LoVo (cell line): ENCODE data around the gene RASD2.
"Not testable (repeated sequence)": the region's sequence is repeated elsewhere in the genome, so short reads cannot be mapped to it uniquely, and the experiment has no call there.

Experiments used
- DNase-seq: peaks from one replicate; pipeline ENCODE4 v3.0.0-alpha.2; 2016; ENCODE audit warnings: low spot score

The RASD2 gene, protein sequence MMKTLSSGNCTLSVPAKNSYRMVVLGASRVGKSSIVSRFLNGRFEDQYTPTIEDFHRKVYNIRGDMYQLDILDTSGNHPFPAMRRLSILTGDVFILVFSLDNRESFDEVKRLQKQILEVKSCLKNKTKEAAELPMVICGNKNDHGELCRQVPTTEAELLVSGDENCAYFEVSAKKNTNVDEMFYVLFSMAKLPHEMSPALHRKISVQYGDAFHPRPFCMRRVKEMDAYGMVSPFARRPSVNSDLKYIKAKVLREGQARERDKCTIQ

DNA sequence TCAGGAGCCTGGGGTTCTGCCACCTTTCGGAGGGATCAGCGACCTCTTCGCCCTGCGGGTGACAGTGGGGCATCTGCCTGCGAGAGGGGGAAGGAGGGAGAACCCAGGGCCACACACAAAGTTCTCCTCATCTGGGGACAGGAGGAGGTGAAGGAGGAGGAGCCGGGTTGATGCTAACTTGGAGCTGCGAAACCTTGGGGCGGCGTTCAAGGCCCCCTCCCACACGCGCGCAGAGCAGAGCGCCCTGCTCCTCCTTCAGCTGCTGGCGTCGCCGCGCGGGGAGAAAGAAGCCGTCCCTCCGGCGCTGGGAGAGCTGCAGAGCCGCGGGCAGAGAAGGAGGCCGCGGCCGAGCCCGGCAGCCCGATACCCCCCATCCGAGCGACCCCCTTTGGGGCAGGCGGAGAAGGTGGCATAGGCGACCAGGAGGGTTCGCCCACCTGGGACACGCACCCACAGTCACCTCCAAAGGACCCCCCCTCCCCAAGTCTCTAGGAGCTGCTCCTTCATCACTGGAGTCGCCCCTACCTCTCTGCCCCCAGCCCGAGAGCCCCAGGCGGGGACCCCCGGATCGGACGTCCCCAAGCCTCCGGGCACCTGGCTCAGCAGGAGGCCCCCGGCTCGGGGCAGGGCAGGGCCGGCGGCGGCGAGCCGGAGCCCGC is at the start of gene RASD2:
TSS of gene RASD2 (plus strand) at position 237 of the 659 bp plus-strand sequence. CDS start 5,979 bp downstream, outside the sequence.
- peak; percentile 57 for DNase-seq

DNA sequence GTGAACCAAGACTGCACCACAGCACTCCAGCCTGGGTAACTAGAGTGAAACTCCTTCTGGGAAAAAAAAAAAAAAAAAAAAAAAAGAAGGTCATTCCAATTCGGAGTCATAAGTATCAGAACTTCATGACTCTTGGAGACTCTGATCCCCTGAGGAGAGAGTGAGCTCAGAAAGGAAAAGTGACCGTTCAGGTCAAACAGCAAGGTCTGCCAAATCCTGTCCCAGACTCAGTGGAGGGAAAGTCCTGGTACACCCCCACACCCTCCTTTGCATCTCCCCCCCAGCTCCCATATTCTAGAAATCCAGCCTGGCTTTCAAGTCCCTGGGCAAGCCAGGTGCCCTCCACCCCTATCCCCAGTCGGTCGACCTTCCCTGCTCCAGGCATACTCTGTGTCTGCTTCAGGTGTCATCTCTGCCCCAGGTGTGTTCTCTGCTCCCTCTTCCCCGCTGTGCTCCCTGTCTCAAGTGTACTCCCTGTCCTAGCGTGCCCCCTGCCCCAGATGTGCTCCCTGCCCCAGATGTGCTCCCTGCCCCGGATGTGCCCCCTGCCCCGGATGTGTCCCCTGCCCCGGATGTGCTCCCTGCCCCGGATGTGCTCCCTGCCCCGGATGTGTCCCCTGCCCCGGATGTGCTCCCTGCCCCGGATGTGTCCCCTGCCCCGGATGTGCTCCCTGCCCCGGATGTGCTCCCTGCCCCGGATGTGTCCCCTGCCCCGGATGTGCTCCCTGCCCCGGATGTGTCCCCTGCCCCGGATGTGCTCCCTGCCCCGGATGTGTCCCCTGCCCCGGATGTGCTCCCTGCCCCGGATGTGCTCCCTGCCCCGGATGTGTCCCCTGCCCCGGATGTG is 49.3 kb upstream of the RASD2 start:
- not testable (repeated sequence) for DNase-seq

DNA sequence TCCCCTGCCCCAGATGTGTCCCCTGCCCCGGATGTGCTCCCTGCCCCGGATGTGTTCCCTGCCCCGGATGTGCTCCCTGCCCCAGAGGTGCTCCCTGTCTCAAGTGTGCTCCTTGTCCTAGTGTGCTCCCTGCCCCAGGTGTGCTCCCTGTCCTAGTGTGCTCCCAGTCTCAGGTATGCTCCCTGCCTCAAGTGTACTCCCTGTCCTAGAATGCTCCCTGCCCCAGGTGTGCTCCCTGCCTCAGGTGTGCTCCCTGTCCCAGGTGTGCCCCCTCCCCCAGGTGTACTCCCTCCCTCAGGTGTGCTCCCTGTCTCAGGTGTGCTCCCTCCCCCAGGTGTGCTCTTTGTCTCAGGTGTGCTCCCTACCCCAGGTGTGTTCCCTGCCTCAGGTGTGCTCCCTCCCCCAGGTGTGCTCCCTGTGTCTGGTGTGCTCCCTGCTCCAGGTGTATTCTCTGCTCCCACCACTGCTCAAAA is 48.7 kb upstream of the RASD2 start:
- DNase-seq, result no peak

DNA sequence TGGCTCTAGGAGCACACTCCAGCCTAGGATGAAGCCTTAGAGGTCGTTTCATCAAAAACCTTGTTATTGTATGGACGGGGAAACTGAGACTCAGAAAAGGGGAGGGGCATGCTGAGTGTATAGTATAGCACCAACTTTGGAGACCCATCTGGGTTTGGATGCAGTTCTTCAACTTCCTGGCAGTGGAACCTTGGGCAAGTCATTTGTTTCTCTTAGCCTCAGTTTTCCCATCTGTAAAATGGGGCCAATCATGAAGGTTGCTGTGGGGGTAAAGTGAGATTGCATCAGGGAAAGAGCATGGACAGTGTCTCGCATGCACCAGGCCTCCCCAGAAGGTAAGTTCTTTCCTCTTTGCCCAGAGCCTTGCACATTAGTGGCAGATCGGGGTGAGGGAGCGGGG is 47.6 kb upstream of the RASD2 start:
- DNase-seq, result no peak

DNA sequence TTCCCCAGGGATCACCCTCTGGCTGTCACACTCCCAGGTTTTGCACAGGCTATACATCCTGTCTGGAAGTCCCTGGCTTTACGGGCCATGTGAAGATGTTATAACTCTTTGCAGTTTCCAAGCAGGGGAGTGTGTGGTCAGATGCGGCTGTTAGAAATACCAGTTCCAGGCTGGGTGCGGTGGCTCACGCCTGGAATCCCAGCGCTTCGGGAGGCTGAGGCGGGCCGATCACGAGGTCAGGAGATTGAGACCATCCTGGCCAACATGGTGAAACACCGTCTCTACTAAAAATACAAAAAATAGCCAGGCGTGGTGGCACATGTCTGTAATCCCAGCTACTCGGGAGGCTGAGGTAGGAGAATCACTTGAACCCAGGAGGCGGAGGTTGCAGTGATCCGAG is 44.9 kb upstream of the RASD2 start:
- DNase-seq, result not testable (repeated sequence)

DNA sequence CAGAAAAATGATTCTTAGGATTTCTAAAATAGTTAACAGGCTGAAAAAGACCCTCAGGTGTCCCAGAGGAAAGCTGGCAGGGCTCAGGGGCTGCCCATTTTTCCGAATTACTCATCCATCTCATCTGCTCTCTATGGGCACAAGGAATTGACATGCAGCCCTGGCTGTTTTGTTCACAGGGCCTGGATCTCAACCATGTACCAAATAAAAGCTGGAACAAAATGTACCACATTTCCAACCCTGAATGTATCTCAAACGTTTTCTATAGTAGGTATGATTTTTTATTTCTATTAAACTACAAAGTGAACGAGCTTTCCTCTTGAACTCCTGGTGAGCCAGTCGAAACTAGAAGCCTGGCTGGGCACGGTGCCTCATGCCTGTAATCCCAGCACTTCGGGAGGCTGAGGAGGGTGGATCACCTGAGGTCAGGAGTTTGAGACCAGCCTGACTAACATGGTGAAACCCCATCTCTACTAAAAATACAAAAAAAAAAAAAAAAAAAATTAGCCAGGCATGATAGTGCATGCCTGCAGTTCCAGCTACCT is 43.8 kb upstream of the RASD2 start:
- DNase-seq, result no peak

DNA sequence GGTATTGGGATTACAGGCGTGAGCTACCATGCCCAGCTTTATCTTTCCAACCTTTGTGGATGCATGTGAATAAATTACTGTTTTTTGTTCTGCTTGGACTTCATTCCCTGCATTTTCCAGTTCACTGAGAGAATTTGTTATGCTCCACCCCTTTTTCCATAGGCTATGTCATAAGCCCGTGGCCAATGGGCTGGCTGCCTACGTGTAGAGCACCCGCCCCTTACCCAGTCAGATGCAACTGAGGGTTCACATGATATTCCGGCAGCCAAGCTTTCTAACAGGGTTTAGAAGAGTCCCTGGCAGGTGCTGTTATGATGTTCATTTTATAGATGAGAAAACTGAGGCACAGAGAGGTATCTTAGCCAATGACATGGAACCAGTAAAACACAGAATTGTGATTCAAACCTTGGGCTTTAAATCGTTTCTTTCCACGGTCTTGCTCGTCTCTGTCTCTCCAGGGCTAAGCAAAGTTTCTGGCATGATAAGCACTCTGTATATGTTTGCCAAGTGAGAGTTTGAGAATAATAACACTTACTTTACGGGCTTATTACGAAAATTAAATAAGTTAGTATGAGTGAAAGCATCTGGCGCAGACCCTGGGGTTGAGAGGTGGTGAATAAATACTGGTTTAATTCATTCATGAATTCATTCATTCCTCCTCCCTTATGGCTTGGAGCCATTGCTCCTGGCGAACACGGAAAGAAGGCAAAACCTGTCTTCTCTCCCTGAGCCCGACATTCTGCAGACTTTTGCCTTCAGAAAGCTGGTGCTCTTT is 42.4 kb upstream of the RASD2 start:
- DNase-seq, result no peak

DNA sequence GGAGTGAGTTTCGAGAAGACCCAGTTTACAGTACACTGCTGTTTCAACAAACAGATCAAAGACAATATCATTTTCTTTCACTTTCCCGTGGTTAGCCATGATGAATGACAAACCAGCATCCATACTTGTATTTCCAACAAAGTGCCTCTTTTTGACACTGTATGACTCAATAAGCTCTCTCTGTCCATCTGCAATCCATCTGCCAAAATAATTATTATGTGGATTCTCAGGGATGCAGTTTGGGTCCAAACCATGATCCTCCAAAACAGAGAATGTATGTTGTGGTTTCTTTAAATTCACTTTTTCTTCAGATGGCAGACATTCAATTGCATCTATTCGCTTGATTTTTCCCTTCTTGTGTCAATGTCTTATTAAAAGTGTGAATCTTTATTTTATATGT is 37.8 kb upstream of the RASD2 start:
- no peak for DNase-seq

DNA sequence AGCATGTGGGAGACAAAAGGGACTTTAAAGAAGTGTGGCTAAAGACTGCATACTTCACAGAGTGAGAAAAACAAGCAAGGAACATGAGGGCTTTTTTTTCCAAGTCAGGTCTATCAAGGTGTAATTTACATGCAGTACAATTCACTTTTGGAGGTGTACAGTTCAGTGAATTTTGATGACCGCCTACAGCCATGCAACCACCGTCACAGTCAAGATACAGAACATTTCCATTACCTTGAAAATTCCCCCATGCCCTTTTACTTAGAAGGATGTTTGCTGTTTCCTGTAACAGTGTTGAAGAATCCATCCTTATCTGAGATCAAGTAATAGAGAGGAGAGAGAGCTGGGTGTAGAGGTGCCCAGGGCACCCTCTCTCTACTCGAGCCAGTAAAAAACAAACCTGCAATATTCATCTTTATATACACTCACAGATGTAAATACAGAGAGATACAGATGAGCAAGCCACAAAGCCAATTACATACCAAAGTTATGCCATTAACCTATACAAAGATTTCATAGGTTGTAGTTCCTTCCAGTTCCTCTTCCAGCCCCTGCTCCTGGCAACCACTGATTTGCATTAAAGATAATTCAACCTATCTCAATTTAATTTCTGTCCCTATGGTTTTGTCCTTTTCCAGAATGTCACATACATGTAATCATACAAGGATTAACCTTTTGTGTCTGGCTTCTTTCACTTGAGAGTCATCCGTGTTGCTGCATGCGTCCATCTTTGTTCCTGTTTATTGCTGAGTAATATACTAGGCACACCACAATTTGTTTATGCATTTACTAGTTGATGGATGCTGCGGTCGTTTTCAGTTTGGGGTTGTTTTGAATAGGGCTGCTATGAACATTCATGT is 35.0 kb upstream of the RASD2 start:
- no peak for DNase-seq

DNA sequence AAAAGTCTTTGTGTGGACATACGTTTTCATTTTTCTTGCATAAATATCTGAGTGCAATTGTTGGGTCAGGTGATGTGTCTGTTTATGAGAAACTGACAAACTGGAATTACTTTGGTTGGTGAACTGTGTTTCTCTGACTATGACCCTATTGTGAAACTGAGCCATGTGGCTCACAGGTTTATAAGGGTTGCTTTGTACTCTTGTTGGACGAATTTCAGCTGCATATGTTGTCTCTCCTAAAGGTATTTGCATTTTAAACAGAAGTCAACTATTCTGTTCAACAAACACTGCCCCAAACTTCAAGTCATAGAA is 34.4 kb upstream of the RASD2 start:
- DNase-seq, result no peak

DNA sequence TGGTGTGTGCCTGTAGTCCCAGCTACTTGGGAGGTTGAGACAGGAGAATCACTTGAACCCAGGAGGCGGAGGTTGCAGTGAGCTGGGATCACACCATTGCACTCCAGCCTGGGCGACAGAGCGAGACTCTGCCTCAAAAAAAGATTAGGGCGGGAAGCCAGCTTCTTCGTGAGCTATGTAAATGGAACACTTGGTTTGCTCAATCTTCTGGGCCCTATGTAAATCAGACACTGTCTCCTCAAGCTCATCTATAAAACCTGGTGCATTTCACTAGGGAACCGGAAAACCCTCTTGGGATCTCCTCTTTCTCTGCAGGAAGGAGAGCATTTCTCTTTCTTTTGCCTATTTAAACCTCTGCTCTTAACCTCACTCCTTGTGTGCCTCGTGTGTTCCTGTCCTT is 32.8 kb upstream of the RASD2 start:
- DNase-seq, result not testable (repeated sequence)

DNA sequence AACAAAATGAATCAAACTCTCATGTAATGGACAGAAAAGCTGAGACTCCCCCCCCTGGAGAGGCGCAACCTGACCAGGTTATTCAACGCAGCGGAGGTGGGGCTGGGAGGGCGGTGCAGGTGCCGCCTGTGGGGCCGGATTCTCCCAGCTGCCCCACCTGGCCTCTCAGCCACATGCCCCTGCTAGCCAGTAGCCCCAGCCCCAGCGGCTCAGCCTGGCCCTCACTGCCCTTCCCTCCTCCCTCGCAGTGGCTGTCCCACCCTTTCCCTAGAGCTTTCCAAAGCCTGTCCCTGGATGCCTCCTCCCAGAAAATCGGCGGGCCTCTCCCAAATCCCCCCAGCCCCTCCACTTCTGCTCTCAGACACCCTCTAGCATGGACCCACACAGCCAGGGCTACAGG is 31.2 kb upstream of the RASD2 start:
- no peak for DNase-seq

DNA sequence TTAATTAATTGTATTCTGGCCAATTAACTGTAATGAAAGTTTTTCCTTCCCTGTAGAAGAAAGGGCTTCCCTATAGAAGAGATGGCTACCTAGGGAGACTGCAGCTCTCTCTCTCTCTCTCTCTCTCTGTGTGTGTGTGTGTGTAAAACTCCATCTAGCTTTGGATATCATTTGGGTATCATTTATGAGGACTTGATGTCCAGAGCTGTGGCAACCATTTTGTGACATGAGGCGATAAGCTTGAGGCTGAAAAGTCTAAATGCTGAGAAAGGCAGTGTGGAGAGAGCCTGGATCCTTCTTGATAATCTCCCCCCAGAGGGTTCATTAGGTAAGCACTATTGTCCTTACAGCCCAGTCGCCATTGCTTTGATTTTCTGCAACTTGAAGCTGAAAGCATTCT is 30.7 kb upstream of the RASD2 start:
- no peak for DNase-seq

DNA sequence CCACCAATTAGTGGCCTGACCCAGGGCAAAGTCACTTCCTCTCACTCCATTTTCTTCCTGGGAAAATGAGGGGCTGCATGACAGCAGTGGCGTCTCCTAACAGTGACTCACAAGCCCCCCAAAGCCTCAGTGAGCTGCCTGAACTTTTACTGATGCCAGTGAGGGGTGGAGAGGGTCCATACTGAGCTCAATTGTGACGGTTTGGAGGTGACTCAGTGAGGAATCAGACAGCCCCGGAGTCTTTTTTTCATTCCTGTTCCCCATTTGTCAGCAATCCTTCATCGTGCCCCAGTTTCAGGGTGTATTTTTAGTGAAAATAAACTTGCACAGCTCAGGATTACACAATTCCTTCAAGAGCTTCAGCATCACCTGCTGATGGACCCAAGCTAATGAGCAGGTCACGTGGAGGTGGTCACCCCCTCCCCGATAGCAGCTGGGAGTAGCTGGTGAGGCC is 30.1 kb upstream of the RASD2 start:
- no peak for DNase-seq

DNA sequence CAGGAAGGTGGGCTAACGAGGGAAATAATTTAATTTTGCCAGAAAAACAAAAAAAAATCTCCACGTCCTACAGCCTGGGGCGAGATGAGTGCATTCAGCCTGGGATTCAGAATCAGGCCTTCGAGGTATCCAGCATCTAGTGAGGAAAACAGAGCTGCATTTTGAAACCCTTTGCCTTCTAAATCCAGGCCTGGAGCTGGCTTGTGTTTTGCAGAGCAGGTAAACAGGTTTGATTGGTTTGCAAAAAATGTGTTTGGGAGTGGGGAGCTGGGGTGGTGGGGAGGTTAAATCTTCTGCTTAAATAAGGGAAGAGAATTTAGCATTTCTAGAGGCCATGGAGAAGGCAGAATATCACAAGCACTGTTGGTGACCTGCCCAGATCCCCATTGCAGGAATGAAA is 29.7 kb upstream of the RASD2 start:
- no peak for DNase-seq

DNA sequence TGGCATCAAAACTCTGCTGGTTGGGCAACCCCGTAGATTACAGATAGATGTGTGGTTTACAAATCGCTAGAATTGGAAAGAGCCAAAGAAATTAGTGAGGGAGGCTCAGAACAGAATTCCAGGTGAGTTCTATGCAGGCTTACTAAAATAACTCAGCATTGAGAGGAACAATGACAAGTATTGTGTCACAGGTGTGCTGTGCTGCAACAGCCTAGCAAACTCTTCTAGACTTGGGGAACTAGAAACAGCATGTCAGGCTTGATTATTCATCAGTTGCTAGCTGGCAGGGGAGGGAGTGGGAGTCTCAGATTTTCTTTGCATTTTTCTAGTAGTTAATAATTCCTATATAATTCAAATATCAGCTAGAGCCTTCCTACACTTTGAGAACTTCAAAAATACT is 26.3 kb upstream of the RASD2 start:
- DNase-seq, result no peak

DNA sequence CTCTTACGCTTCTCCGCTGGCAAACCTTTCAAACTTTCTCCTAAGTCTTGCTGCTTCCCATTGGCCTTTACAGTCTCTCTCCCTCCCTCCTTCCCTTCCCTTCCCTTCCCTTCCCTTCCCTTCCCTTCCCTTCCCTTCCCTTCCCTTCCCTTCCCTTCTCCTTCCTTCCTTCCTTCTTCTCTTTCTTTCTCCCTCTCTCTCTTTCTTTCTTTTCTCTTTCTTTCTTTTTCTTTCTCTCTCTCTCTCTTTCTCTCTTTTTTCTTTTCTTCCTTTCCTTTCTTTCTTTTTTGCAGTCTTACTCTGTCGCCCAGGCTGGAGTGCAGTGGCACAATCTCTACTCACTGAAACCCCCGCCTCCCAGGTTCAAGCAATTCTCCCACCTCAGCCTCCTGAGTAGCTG is 24.7 kb upstream of the RASD2 start:
- DNase-seq, result not testable (repeated sequence)

DNA sequence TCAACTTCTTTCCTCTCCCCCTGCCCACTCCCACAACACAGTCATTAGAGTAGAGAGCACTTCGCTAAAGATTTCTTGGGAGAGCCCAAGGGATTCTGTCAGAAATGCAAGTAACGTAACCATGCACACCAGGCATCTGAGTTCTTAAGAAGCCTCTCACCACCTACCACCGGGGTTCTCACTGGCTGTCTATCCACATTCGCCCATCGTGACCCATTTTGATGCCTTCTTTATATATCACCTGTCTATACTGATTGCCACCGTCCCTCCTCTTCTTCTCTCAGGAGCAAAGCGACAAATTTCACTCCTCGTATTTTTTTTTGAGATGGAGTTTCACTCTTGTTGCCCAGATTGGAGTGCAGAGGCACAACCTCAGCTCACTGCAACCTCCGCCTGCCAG is 23.9 kb upstream of the RASD2 start:
- DNase-seq, result no peak

DNA sequence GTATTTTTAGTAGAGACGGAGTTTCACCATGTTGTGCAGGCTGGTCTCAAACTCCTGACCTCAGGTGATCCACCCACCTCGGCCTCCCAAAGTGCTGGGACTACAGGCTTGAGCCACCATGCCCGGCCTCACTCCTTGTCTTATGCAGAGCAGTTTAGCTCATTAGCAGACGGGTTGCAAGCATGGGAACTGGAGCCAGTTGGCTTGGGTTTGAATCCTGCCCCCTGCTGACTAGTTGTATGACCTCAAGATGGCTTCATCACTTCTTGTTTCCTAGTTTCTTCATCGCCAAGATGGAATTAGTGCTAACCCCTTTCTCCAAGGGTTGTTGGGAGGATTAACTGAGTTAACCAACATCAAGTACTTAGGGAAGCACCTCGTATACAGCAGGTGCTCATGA is 23.4 kb upstream of the RASD2 start:
- no peak for DNase-seq

DNA sequence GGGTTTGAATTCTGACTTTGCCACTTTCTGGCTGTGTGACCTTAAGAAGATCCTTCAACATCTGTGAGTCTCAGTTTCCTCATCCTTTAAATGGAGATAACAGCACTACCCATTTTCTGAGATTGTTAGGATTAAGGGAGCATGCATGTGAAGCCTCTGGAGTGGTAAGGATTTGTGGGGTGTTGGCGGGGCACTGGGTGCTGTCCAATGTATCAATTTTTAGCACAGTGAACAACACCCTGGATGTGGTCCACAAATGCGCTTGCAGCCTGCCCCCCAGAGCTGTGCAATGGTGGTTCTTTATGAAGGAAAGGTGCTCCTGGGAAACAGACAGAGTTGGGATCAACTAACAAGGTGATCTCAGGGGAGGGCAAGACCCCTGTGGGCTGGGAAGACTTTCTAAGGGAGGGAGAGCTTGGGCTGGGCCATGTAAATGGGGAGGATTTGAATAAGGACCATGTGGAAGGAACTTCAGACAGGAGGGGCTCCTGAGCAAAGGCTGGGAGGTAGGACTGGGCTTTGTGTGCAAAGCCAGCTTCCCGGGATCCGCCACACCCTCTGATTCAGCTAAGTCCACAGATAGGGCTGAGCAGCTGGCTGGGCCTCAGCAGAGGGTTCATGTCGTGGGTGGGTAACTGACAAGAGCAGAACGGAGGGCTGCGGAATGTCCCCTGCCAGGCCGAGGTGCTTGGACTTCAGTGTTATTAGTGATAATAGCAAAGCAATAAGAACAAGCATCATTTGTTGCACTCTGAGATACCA is 22.7 kb upstream of the RASD2 start:
- no peak for DNase-seq
